AG04449 (cell line): ENCODE data around the gene RAD23B.

Source experiments
- CTCF ChIA-PET: fragments of 350-600 bp; formaldehyde crosslinking; extraction: SDS; loops from one replicate; lab custom pipeline; 2021; ENCODE audit warnings: antibody characterized with exemption; lab: Yijun Ruan, JAX
- POLR2A ChIA-PET: fragments of 400-600, 350-600 bp; formaldehyde crosslinking; extraction: SDS; loops from one replicate; lab custom pipeline; 2020; ENCODE audit warnings: antibody characterized with exemption, inconsistent platforms; lab: Yijun Ruan, JAX
- DNase-seq: peaks from one replicate; pipeline ENCODE4 v3.0.0-alpha.2; 2010; ENCODE audit warnings: low read depth, low spot score
- H3K4me3 ChIP-seq: 2 replicates; pipeline ENCODE4 v1.5.1; 2011; ENCODE audit warnings: low read depth, mild to moderate bottlenecking, control low read depth, low read length
- TF ChIP-seq, protein P1 (sequence below): IDR thresholded peaks from one replicate; pipeline ENCODE4 v1.5.1; 2011; ENCODE audit warnings: mild to moderate bottlenecking, moderate library complexity, low read length, control low read depth, inconsistent platforms; ENCODE audit not compliant: insufficient read depth; ENCODE audit errors: missing control alignments

RAD23B gene

DNA sequence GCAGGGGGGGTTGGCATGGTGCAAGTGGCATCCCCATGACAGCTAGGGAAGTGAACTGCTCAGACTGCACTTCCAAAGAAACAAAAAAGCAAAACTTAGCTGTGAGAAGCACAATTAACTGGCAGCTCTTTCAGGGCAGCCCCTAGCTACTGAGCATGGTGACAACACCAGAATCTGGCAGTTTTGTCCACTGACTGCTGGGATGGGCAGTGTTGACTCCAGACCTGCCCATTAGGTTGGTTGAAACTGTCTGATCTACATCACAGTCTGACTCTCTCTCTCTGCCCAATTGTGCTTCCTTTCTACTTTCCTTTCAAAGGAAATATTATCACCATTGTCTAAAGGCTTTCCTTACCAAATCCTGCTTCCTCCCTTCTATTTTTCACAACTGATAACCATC, 12.5 kb upstream of the RAD23B start:
- DNase-seq, result no peak
- H3K4me3 ChIP-seq, result no peak overlapping the region
- TF ChIP-seq, protein P1, sequence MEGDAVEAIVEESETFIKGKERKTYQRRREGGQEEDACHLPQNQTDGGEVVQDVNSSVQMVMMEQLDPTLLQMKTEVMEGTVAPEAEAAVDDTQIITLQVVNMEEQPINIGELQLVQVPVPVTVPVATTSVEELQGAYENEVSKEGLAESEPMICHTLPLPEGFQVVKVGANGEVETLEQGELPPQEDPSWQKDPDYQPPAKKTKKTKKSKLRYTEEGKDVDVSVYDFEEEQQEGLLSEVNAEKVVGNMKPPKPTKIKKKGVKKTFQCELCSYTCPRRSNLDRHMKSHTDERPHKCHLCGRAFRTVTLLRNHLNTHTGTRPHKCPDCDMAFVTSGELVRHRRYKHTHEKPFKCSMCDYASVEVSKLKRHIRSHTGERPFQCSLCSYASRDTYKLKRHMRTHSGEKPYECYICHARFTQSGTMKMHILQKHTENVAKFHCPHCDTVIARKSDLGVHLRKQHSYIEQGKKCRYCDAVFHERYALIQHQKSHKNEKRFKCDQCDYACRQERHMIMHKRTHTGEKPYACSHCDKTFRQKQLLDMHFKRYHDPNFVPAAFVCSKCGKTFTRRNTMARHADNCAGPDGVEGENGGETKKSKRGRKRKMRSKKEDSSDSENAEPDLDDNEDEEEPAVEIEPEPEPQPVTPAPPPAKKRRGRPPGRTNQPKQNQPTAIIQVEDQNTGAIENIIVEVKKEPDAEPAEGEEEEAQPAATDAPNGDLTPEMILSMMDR, result no peak
- ChIA-PET POLR2A (interaction anchor here (1.3 kb wide), 1 partner anchor 14 kb away, joined by 6 read pairs; no protein-coding TSS in a partner anchor), CTCF (interaction anchor here (0.9 to 1.5 kb wide), 3 partner anchors 11 to 133 kb away, joined by 3 to 5 read pairs (median 4); no protein-coding TSS in a partner anchor)

DNA sequence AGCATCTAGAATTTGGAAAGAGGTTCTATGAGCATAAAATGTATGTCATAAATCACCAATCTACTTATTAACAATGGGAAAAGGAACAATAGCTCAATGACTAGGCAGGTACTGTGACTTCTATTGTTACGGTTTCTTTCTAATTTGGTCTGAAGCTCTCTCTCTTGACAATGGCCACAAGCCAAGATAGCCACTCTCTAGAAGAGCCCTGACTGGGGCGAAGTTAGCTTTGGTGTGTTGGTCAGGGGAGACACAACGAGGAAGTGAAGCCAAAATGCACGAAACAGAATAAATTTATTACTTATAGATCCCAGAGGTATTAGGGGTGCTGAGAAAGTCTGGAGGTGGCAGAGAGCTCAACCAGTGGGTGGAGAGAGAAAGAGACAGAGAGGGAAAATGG, 9.4 kb upstream of the RAD23B start:
- POLR2A ChIA-PET, result interaction anchor here (1.1 kb wide), 1 partner anchor 13 kb away, joined by 5 read pairs; no protein-coding TSS in a partner anchor

DNA sequence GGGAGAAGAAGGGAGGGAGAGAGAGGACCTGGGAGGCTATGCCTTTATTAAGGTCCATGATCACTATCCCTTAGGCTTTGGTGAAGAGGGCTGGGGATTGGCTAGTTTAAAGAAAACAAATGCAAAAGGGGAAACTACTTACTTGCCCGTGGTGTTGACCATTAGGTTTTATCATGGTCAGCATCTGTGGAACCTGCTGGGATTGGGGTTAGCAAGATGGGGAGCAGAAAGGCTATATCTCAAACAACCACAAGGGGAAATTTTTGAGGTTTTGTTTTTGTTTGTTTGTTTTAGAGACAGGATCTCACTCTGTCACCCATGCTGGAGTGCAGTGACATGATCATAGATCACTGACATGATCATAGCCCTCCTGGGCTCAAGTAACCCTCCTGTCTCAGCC, 9.0 kb upstream of the RAD23B start:
- no peak for DNase-seq
- ChIA-PET CTCF (interaction anchor here (0.6 to 2.3 kb wide), 4 partner anchors 10 to 129 kb away, joined by 3 to 8 read pairs (median 5); no protein-coding TSS in a partner anchor), POLR2A (interaction anchor here (1.1 kb wide), 1 partner anchor 13 kb away, joined by 5 read pairs; no protein-coding TSS in a partner anchor)
- no peak overlapping the region for H3K4me3 ChIP-seq
- TF ChIP-seq, protein P1, result no peak

More for the DNA sequence above, 9.4 kb upstream of the RAD23B start:
- TF ChIP-seq, protein P1, result no peak
- CTCF ChIA-PET, result interaction anchor here (0.6 to 2.3 kb wide), 4 partner anchors 9 to 129 kb away, joined by 3 to 8 read pairs (median 5); no protein-coding TSS in a partner anchor
- no peak for DNase-seq
- no peak overlapping the region for H3K4me3 ChIP-seq

DNA sequence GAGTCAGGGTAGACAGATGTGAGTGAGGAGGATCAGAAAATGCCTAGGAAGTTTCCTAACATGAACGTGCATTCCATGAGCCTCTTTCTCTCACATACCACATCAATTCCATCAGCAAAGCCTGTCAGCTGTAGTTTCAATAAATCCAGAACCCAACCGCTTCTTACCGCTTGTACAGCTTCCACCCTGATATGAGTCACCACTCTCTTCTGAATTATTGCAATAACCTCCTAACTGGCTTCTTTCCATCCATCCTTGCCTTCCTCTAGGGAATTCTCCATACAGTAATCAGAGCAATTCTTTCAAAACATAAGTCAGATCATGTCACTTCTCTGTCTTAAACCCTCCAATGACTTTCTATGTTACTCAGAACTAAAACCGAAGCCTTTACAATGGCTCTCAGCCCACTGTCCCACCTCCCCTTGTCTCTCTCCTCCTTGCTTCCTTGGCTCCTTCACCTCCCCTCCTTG, 8.1 kb upstream of the RAD23B start:
- no peak overlapping the region for H3K4me3 ChIP-seq
- CTCF ChIA-PET, result interaction anchor here (1.3 to 2.3 kb wide), 2 partner anchors 11 to 13 kb away, joined by 4 to 8 read pairs; no protein-coding TSS in a partner anchor
- TF ChIP-seq, protein P1, result no peak
- DNase-seq, result peak; percentile 99
- POLR2A ChIA-PET, result no interaction called here

DNA sequence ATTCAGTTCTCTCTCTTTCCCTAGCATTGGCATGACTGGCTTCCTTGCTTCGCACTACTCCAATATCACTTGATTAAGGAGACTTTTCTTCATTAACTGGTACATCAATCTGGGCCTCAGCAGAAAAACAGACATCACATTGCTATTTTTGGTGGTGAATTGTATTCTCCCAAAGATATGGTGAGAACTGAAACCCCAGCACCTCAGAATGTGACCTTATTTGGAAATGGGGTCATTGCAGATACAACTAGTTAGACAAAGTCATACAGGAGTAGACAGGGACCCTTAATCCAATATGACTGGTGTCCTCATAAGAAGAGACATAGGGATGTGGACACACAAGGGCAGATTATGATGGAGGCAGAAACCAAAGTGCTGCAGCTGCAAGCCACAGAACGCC, 7.5 kb upstream of the RAD23B start:
- CTCF ChIA-PET, result no interaction called here
- TF ChIP-seq, protein P1, result no peak

DNA sequence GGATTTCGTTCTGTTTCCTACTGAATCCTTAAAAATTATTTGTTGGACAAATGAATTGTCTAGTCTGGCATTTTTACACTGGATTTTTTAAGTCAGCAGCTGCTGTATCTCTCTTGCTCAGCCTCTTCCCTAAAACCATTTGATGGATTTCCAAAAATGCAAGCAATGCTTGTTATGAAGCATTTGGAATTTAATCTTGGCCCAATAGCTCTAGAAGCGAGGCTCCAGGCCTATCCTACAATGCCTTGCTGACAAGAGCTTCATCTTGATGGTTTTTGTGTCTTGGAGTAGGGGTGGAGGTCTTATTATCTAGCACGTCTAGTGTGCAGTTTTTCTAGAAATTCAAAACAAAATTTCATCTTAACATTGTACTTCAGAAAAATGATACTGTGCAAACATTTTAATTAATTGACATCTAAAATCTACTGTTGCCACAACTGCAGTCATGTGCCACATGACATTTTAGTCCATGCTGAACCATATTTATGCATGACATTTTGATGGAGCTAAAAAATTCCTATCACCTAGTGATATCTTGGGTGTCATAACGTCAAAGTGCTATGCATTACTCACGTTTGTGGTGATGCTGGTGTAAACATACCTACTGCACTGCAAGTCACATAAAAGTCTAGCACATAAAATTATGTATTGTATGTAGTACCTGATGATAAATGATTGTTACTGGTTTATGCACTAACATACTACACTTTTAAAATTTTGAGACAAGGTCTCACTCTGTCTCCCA, 5.9 kb upstream of the RAD23B start:
- no peak overlapping the region for H3K4me3 ChIP-seq
- TF ChIP-seq, protein P1, result no peak
- ChIA-PET POLR2A (interaction anchor here (0.9 kb wide), 1 partner anchor 26 kb away, joined by 3 read pairs; no protein-coding TSS in a partner anchor), CTCF (interaction anchor here (1.0 kb wide), 1 partner anchor 65 kb away, joined by 3 read pairs; no protein-coding TSS in a partner anchor)
- DNase-seq, result peak; percentile 63

More for the DNA sequence above, 7.5 kb upstream of the RAD23B start:
- POLR2A ChIA-PET, result no interaction called here
- H3K4me3 ChIP-seq, result no peak overlapping the region
- DNase-seq, result no peak
